Panc1 (cell line): ENCODE data around the gene ANXA7.

Experiments used
- CTCF ChIP-seq: fragments of 450-650 bp; IDR thresholded peaks from 2 replicates; pipeline ENCODE4 v1.5.1; 2017; ENCODE audit warnings: mild to moderate bottlenecking
- POLR2AphosphoS5 ChIP-seq: IDR thresholded peaks from 2 replicates; pipeline ENCODE4 v1.6.1; 2012; ENCODE audit warnings: mild to moderate bottlenecking, low read depth, low read length, moderate library complexity
- REST ChIP-seq, 2 experiments: IDR thresholded peaks; 2 replicates each; pipeline ENCODE4 v1.6.1; 2011 to 2012; ENCODE audit warnings: low read depth in 2 of 2, control low read depth in 1 of 2, low read length in 1 of 2, mild to moderate bottlenecking in 1 of 2, moderate library complexity in 1 of 2; ENCODE audit not compliant: insufficient read depth in 1 of 2
- SIN3A ChIP-seq: IDR thresholded peaks from 2 replicates; pipeline ENCODE4 v1.6.1; 2012; ENCODE audit warnings: low read depth, mild to moderate bottlenecking, low read length, moderate library complexity, borderline replicate concordance; ENCODE audit not compliant: insufficient read depth
- TCF7L2 ChIP-seq: IDR thresholded peaks from 2 replicates; pipeline ENCODE4 v1.6.1; 2011; ENCODE audit warnings: mild to moderate bottlenecking, low read depth, low read length, inconsistent platforms

GRCh38 chr10:73459683-73460314 lies 45.9 kb upstream of the ANXA7 start:
- TF ChIP-seq CTCF (no peak), POLR2AphosphoS5 (no peak), SIN3A (no peak), REST (IDR thresholded peaks at IDR 0.05; ENCODE audit: insufficient read depth in 1 of 2, low read depth in 2 of 2, low read length in 1 of 2) (no peak), TCF7L2 (no peak)
